ENCODE data around the gene ZNF277.

Gene ZNF277

GRCh38 chr7:112254156-112254555 is 47.7 kb downstream of the ZNF277 start:
- H3K27me3 ChIP-seq (replicated peaks in 2 of 5; ENCODE audit: control insufficient read depth in 4 of 5, insufficient read depth in 5 of 5, low read length in 4 of 5) = no peaks in the 10 kb centered on the region
- H3K27ac ChIP-seq (ENCODE audit: insufficient read depth in 1 of 2, low read depth in 1 of 2, low read length in 2 of 2, poor library complexity in 1 of 2, severe bottlenecking in 2 of 2) = no peak overlapping the region
- WGBS (ENCODE audit: insufficient coverage) = 100% methylated on average over 1 of the region's 1 CpG
- H3K9me3 ChIP-seq (ENCODE audit: control extremely low read depth in 1 of 5, control insufficient read depth in 4 of 5, insufficient read depth in 2 of 5, low read depth in 1 of 5, low read length in 4 of 5) = peaks cover 0 to 2% (median 0%) of the 10 kb centered on the region in 5 experiments
- peaks cover 0 to 11% (median 4%) of the 10 kb centered on the region in 4 experiments for H3K4me1 ChIP-seq (ENCODE audit: control extremely low read depth in 1 of 4, control insufficient read depth in 4 of 4, insufficient read depth in 4 of 4, low read length in 3 of 4)
- H3K36me3 ChIP-seq (ENCODE audit: control insufficient read depth in 4 of 4, insufficient read depth in 4 of 4, low read length in 3 of 4) = no peaks in the 10 kb centered on the region
- CTCF ChIA-PET = no interaction called here
- no peak for DNase-seq
- H3K4me3 ChIP-seq (ENCODE audit: control insufficient read depth in 1 of 7, extremely low read depth in 1 of 7, insufficient read depth in 4 of 7, low read depth in 2 of 7, low read length in 6 of 7) = no peak overlapping the region
- POLR2A ChIA-PET = no interaction called here

- CTCF ChIA-PET = interaction anchor here (1.1 to 1.5 kb wide), 2 partner anchors 16 to 491 kb away, joined by 3 to 5 read pairs; no protein-coding TSS in a partner anchor
- POLR2A ChIA-PET = no interaction called here
- Histone ChIP-seq H3K4me1 (ENCODE audit: control extremely low read depth in 1 of 4, control insufficient read depth in 4 of 4, insufficient read depth in 4 of 4, low read length in 3 of 4) (peaks cover 0 to 11% (median 4%) of the 10 kb centered on the region in 4 experiments), H3K27me3 (replicated peaks in 2 of 5; ENCODE audit: control insufficient read depth in 4 of 5, insufficient read depth in 5 of 5, low read length in 4 of 5) (no peaks in the 10 kb centered on the region), H3K4me3 (ENCODE audit: control insufficient read depth in 1 of 7, extremely low read depth in 1 of 7, insufficient read depth in 4 of 7, low read depth in 2 of 7, low read length in 6 of 7) (no peak overlapping the region), H3K27ac (ENCODE audit: insufficient read depth in 1 of 2, low read depth in 1 of 2, low read length in 2 of 2, poor library complexity in 1 of 2, severe bottlenecking in 2 of 2) (no peak overlapping the region), H3K36me3 (ENCODE audit: control insufficient read depth in 4 of 4, insufficient read depth in 4 of 4, low read length in 3 of 4) (no peaks in the 10 kb centered on the region), H3K9me3 (ENCODE audit: control extremely low read depth in 1 of 5, control insufficient read depth in 4 of 5, insufficient read depth in 2 of 5, low read depth in 1 of 5, low read length in 4 of 5) (no peaks in the 10 kb centered on the region)
- 89% methylated on average over 1 of the region's 6 CpGs for WGBS (ENCODE audit: insufficient coverage)
- no peak for DNase-seq
Measured at GRCh38 chr7:112254709-112255387, 48.4 kb downstream of the ZNF277 start.

GRCh38 chr7:112255388-112255720 is 48.9 kb downstream of the ZNF277 start:
- Histone ChIP-seq H3K27ac (ENCODE audit: insufficient read depth in 1 of 2, low read depth in 1 of 2, low read length in 2 of 2, poor library complexity in 1 of 2, severe bottlenecking in 2 of 2) (no peak overlapping the region), H3K27me3 (replicated peaks in 2 of 5; ENCODE audit: control insufficient read depth in 4 of 5, insufficient read depth in 5 of 5, low read length in 4 of 5) (no peaks in the 10 kb centered on the region), H3K4me1 (ENCODE audit: control extremely low read depth in 1 of 4, control insufficient read depth in 4 of 4, insufficient read depth in 4 of 4, low read length in 3 of 4) (peaks cover 0 to 11% (median 4%) of the 10 kb centered on the region in 4 experiments), H3K4me3 (ENCODE audit: control insufficient read depth in 1 of 7, extremely low read depth in 1 of 7, insufficient read depth in 4 of 7, low read depth in 2 of 7, low read length in 6 of 7) (no peak overlapping the region), H3K36me3 (ENCODE audit: control insufficient read depth in 4 of 4, insufficient read depth in 4 of 4, low read length in 3 of 4) (no peaks in the 10 kb centered on the region), H3K9me3 (ENCODE audit: control extremely low read depth in 1 of 5, control insufficient read depth in 4 of 5, insufficient read depth in 2 of 5, low read depth in 1 of 5, low read length in 4 of 5) (no peaks in the 10 kb centered on the region)
- peak in 2 of 3 donors; percentile 41 to 53 for DNase-seq
- ChIA-PET CTCF (interaction anchor here (1.1 to 1.5 kb wide), 2 partner anchors 16 to 492 kb away, joined by 3 to 5 read pairs; no protein-coding TSS in a partner anchor), POLR2A (no interaction called here)

GRCh38 chr7:112257073-112257472 is 50.6 kb downstream of the ZNF277 start:
- CTCF ChIA-PET = no interaction called here
- no peaks in the 10 kb centered on the region for H3K36me3 ChIP-seq (ENCODE audit: control insufficient read depth in 4 of 4, insufficient read depth in 4 of 4, low read length in 3 of 4)
- WGBS (ENCODE audit: insufficient coverage) = no CpG with 5 or more reads among the region's 2 CpGs
- POLR2A ChIA-PET = no interaction called here
- H3K27ac ChIP-seq (ENCODE audit: insufficient read depth in 1 of 2, low read depth in 1 of 2, low read length in 2 of 2, poor library complexity in 1 of 2, severe bottlenecking in 2 of 2) = no peak overlapping the region
- no peaks in the 10 kb centered on the region for H3K9me3 ChIP-seq (ENCODE audit: control extremely low read depth in 1 of 5, control insufficient read depth in 4 of 5, insufficient read depth in 2 of 5, low read depth in 1 of 5, low read length in 4 of 5)
- peaks cover 0 to 11% (median 4%) of the 10 kb centered on the region in 4 experiments for H3K4me1 ChIP-seq (ENCODE audit: control extremely low read depth in 1 of 4, control insufficient read depth in 4 of 4, insufficient read depth in 4 of 4, low read length in 3 of 4)
- no peak for DNase-seq
- H3K4me3 ChIP-seq (ENCODE audit: control insufficient read depth in 1 of 7, extremely low read depth in 1 of 7, insufficient read depth in 4 of 7, low read depth in 2 of 7, low read length in 6 of 7) = no peak overlapping the region
- H3K27me3 ChIP-seq (replicated peaks in 2 of 5; ENCODE audit: control insufficient read depth in 4 of 5, insufficient read depth in 5 of 5, low read length in 4 of 5) = no peaks in the 10 kb centered on the region

- Histone ChIP-seq H3K4me3 (ENCODE audit: control insufficient read depth in 1 of 7, extremely low read depth in 1 of 7, insufficient read depth in 4 of 7, low read depth in 2 of 7, low read length in 6 of 7) (no peak overlapping the region), H3K4me1 (ENCODE audit: control extremely low read depth in 1 of 4, control insufficient read depth in 4 of 4, insufficient read depth in 4 of 4, low read length in 3 of 4) (no peaks in the 10 kb centered on the region), H3K36me3 (ENCODE audit: control insufficient read depth in 4 of 4, insufficient read depth in 4 of 4, low read length in 3 of 4) (no peaks in the 10 kb centered on the region), H3K27me3 (replicated peaks in 2 of 5; ENCODE audit: control insufficient read depth in 4 of 5, insufficient read depth in 5 of 5, low read length in 4 of 5) (no peaks in the 10 kb centered on the region), H3K27ac (ENCODE audit: insufficient read depth in 1 of 2, low read depth in 1 of 2, low read length in 2 of 2, poor library complexity in 1 of 2, severe bottlenecking in 2 of 2) (no peak overlapping the region), H3K9me3 (ENCODE audit: control extremely low read depth in 1 of 5, control insufficient read depth in 4 of 5, insufficient read depth in 2 of 5, low read depth in 1 of 5, low read length in 4 of 5) (no peaks in the 10 kb centered on the region)
- CTCF ChIA-PET = no interaction called here
- POLR2A ChIA-PET = no interaction called here
- WGBS (ENCODE audit: insufficient coverage) = 100% methylated on average over 1 of the region's 2 CpGs
- no peak for DNase-seq
Measured at GRCh38 chr7:112260911-112261310, 54.4 kb downstream of the ZNF277 start.

GRCh38 chr7:112262036-112262435 is 55.5 kb downstream of the ZNF277 start:
- POLR2A ChIA-PET = interaction anchor here (0.6 kb wide), 1 partner anchor 159 kb away, joined by 3 read pairs; no protein-coding TSS in a partner anchor
- 86% methylated on average over 2 of the region's 3 CpGs for WGBS (ENCODE audit: insufficient coverage)
- no peaks in the 10 kb centered on the region for H3K36me3 ChIP-seq (ENCODE audit: control insufficient read depth in 4 of 4, insufficient read depth in 4 of 4, low read length in 3 of 4)

GRCh38 chr7:112262855-112263487 is 56.5 kb downstream of the ZNF277 start:
- 100% methylated on average over 1 of the region's 2 CpGs for WGBS (ENCODE audit: insufficient coverage)
- POLR2A ChIA-PET = no interaction called here

More at GRCh38 chr7:112262036-112262435, 55.5 kb downstream of the ZNF277 start:
- Histone ChIP-seq H3K9me3 (ENCODE audit: control extremely low read depth in 1 of 5, control insufficient read depth in 4 of 5, insufficient read depth in 2 of 5, low read depth in 1 of 5, low read length in 4 of 5) (no peaks in the 10 kb centered on the region), H3K27ac (ENCODE audit: insufficient read depth in 1 of 2, low read depth in 1 of 2, low read length in 2 of 2, poor library complexity in 1 of 2, severe bottlenecking in 2 of 2) (no peak overlapping the region), H3K4me3 (ENCODE audit: control insufficient read depth in 1 of 7, extremely low read depth in 1 of 7, insufficient read depth in 4 of 7, low read depth in 2 of 7, low read length in 6 of 7) (no peak overlapping the region), H3K27me3 (replicated peaks in 2 of 5; ENCODE audit: control insufficient read depth in 4 of 5, insufficient read depth in 5 of 5, low read length in 4 of 5) (no peaks in the 10 kb centered on the region), H3K4me1 (ENCODE audit: control extremely low read depth in 1 of 4, control insufficient read depth in 4 of 4, insufficient read depth in 4 of 4, low read length in 3 of 4) (peaks cover 0 to 5% (median 2%) of the 10 kb centered on the region in 4 experiments)
- no peak for DNase-seq
- CTCF ChIA-PET = no interaction called here

More at GRCh38 chr7:112262855-112263487, 56.5 kb downstream of the ZNF277 start:
- CTCF ChIA-PET = no interaction called here
- H3K27ac ChIP-seq (ENCODE audit: insufficient read depth in 1 of 2, low read depth in 1 of 2, low read length in 2 of 2, poor library complexity in 1 of 2, severe bottlenecking in 2 of 2) = no peak overlapping the region
- H3K4me1 ChIP-seq (ENCODE audit: control extremely low read depth in 1 of 4, control insufficient read depth in 4 of 4, insufficient read depth in 4 of 4, low read length in 3 of 4) = peaks cover 0 to 5% (median 2%) of the 10 kb centered on the region in 4 experiments
- no peak overlapping the region for H3K4me3 ChIP-seq (ENCODE audit: control insufficient read depth in 1 of 7, extremely low read depth in 1 of 7, insufficient read depth in 4 of 7, low read depth in 2 of 7, low read length in 6 of 7)
- H3K36me3 ChIP-seq (ENCODE audit: control insufficient read depth in 4 of 4, insufficient read depth in 4 of 4, low read length in 3 of 4) = no peaks in the 10 kb centered on the region
- no peaks in the 10 kb centered on the region for H3K27me3 ChIP-seq (replicated peaks in 2 of 5; ENCODE audit: control insufficient read depth in 4 of 5, insufficient read depth in 5 of 5, low read length in 4 of 5)
- DNase-seq = no peak
- no peaks in the 10 kb centered on the region for H3K9me3 ChIP-seq (ENCODE audit: control extremely low read depth in 1 of 5, control insufficient read depth in 4 of 5, insufficient read depth in 2 of 5, low read depth in 1 of 5, low read length in 4 of 5)

Measured in common myeloid progenitor, CD34-positive (primary cell).